HG03103 (cell line): ENCODE data around the gene FSTL3.

ENCODE experiments used
- ATAC-seq: cut with Tn5 transposase; IDR thresholded peaks from one replicate; pipeline ENCODE4 v1.9.1; 2021; ENCODE audit warnings: low read depth; ENCODE audit not compliant: unreplicated experiment

The FSTL3 gene

DNA sequence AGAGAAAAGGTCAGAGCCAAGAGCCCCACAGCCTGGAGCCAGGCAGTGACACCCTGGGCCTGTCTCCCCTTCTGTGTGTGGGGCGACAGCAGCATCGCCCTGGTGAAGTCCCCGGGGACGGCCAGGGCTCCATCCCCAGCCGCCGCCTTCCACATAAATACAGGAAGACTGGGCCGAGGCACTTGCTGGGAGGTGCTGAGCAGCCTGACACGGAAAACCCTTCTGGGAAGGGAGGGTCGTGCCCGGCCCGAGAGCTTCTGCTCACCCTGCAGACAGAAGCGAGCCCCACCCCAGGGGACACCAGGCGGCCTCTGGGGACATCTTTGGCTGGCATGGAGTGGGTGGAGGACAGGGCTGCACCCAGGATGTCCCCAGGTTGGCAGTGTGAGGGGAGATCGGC lies 31.4 kb upstream of the FSTL3 start:
- no peak for ATAC-seq

DNA sequence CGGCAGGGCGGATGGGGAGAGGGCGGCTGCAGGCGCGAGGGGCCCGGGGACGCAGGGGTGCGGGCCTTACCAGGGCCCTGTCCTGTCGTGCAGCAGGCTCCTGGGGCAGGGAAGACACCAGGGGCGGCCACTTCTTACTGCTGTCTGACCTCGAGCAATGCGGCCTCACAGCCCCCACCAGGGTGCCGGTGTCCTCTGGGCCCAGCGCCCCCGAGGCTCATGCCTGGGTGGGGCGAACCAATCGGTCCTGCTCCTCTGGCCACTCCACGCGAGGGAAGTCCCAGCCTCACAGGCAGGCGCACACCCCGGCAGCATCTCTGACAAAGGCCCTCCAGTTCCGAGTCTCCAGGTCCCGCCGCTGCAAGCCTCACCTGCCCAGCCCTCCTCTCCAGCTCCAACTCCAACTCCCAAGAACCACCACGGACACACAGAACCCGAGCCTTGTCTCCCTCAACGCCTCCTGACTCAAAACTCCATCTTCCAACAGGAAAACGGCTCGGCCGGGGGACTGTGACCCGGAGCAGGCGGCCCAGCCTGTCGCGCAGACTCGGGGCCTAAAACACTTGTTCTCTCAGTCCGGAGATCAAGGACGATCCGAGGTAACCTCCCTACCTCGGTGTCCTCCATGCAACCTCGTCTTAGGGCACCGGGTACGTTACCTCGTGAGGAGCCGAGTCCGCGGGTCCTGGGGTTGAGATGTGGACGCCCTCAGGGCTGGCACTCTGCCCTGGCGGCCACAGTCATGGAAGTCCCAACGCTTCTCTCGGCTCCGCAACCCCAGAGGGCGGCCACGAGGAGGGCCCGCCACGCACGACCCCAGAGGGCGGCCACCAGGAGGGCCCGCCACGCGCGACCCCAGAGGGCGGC lies 30.0 kb upstream of the FSTL3 start:
- ATAC-seq, result no peak

GRCh38 chr19:646779-647565 lies 29.2 kb upstream of the FSTL3 start:
- no peak for ATAC-seq

DNA sequence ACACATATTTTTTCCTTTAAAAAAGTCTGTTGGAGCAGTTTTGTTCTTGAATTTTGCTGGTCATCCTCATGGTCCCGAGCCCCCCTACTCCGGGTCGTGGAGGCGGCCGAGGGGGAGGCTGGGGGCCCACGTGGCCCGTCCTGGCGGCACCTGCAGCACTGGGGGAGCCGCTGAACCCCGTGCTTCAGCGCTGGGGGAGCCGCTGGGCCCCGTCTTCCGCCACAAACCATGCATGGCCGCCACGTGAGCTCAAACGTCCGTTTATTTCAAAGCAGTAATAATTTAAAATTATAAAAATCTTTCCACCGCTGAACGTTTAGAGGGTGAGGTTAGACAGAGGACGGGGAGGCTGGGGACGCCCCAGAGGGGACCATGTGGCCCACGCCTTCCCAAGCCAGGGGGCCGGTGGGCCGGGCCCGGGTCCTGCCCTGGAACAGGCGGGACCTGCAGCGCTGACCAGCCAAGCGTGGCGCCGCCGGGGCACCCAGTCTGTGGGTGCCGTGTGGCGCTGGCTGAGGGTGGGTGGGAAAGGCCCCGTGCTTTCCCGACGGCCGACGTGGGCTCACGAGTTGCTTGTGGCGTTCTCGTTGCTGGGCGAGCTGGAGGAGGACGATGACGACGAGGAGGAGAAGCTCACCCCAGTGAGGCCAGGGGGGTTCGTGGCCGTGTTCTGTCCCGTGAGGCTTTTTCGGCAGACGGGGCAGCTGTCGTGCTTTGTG lies 28.5 kb upstream of the FSTL3 start:
- no peak for ATAC-seq

DNA sequence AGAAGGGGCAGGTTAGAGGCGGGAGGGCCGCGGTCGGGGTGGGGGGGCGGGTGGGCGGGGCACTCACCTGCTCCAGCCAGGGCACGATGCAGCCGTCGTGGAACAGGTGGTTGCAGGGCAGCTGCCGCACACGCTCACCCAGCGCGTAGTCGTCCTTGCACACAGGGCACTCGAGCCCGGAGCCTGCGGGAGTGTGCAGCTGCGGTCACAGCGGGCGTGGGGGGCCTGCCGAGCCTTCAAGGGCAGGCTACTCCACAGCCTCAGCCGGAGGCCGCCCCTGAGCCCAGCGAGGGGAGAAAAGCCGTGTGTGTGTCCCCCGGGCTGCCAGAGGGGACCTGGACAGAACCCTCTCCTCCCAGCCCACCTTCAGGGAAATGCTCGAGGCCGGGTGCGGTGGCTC lies 27.9 kb upstream of the FSTL3 start:
- no peak for ATAC-seq

GRCh38 chr19:648904-649801 lies 27.0 kb upstream of the FSTL3 start:
- ATAC-seq, result no peak

GRCh38 chr19:650121-650520 lies 26.1 kb upstream of the FSTL3 start:
- ATAC-seq, result no peak

DNA sequence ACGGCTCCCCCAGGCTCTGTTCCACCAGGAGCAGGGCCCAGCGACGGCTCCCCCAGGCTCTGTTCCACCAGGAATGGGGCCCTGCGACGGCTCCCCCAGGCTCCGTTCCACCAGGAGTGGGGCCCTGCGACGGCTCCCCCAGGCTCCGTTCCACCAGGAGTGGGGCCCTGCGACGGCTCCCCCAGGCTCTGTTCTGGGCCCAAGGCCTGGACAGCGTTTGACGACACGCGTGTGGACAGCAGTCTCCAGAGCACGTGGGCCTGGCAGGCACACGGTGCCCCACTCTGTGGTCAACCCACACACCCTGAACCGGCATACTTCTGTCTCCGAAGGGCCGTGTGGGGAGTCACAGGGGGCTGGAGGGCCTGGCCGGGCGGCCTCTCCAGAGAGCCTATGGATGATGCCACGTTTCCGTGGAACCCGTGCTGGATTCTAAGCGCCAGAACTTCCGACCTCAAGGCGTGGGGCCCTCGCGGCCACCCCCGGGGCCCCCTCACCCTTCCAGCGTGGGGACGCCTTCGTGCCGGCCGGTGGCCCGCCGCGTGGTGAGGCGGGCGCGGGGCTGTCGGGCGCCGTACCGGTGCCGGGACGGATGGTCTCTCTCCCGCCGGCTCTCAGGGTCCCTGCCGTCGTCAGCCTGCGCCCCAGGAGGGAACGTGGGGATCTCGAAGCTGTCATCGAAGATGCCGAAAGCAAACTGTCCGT lies 24.9 kb upstream of the FSTL3 start:
- no peak for ATAC-seq

DNA sequence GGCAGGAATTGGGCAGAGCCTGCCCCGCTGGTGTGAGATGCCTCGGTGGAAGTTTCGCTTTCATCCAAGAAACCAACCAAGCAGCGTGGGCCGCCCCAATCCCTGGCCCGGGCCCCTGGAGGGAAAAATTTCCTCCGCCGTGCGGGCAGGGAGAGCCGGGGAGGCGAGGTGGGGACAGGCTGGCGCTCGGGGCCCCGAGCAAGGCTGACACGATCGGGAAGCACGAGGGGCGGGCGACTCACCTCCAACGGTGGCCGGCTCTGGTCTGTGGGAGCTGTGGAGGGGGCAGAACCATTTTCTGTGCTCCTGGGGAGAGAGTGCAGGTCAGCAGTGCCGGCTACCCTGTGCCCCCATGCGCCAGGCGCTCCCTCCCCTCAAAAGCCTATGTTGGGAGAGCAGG lies 24.2 kb upstream of the FSTL3 start:
- ATAC-seq, result no peak

DNA sequence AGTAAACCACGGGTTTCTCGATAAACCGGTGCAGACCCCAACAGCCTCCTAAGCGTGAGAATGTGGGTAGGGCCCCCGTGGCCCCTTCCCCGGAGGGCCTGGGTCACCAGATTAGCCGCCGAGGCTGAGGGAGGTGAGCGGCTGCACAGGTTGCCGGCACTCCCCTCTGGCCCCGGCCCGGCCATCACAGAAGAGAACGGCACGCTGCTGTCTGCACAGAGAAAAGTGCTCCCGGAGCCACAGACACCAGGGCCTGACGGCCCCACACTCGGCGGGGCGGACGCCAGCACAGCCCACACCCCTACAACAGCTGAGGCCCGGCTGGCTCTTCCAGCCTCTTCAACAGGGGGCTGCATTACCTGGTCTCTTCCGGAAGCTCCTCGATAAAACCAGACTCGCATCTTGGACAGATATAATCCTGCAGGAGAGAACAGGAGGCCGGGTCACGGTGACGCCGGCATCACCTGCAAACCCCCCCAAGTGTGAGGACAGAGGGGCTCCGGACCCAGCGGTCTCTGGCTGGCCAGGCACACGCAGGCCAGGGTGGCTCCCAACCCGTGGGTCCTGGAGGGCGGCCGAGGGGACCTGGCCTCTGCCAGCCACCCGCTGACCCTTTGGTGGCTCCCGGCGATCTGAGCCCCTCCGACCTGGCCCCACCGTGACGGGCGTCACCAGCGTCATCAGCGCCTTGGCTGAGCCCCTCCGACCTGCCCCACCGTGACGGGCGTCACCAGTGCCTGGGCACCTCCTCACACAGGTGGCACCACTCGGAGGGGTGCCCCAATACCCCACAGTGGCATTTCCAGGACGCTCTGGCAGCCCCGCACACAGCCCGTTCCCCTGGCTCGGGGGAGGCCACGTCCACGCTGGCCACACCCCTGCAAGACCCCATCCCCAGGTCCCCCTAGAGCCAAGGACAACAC lies 23.5 kb upstream of the FSTL3 start:
- ATAC-seq, result no peak

GRCh38 chr19:653425-653824 lies 22.8 kb upstream of the FSTL3 start:
- no peak for ATAC-seq

DNA sequence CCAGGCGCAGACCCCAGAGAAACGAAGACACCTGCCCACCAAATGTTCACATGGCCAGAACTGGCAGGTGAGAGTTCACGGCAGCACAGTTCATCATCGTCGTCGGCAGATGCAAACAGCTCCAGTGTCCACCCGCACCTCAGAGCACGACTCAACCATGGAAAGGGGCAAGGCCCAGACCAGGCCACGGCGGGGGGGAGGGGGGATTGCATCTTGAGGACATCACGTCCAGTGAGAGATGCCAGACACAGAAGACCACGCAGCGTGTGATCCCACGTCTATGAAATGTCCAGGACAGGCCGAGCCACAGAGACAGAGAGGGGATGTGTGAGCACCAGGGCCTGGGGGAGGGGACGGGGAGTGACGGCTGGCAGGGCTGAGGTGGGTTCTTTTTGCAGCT lies 20.5 kb upstream of the FSTL3 start:
- ATAC-seq, result no peak

- no peak for ATAC-seq
Observed at GRCh38 chr19:656751-657559, 19.2 kb upstream of the FSTL3 start.

DNA sequence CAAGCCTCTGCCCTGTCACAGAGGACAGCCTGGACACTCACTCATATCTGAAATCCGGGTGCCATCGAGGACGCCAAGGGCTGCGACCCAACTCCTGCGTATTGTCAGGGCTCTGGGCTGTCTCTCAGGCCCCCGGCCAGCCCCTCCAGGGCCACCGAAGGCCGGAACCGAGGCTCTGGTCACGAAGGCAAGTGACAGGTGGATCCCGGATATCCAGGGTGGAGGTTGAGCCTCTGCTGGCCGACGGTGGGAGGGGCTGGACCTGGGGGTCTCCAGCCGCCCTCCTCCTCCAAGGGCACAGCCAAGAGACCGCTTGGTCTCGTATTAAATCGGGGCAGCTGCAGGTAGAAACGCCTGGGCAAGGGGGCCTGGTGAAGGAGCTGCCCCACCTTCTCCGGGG lies 18.6 kb upstream of the FSTL3 start:
- ATAC-seq, result no peak

DNA sequence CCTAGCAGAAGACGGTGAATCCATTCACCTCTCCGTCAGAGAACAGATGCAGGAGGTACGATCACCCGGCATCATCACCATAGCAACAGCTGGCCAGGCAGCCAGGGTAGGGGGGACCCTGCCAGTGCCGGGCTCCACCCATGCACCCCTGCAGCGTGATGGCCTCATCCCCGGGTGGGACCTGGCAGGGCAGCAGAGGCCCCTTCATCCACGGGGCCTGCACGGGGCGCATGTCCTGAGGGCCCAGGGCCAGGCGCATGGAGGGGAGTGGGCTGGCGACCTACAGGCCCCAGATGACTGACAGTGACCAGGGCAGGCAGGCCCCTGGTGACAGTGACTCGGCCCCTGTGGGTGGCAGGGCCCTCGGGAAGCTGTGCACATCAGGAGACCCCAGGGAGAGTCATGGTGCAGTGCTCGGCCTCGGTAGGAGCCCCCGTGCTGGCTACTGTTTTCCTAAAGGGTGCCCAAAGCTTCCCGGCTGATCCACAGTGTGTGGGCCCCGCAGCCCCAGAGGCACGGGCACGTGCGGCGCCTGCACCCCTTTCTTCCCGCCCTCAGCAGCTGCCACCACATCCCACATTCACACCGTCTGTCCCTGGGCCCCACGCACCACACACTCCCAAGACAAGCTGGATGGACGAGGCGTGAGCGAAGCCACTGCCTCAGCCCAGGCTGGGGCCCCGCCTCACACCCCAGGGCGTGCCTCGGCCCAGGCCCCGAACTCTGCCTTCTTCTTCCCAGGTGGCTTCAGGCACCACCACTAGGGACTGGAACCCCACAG lies 17.9 kb upstream of the FSTL3 start:
- ATAC-seq, result no peak

GRCh38 chr19:658916-659839 lies 17.0 kb upstream of the FSTL3 start:
- ATAC-seq, result no peak
